ENCODE data around the gene ARHGAP33. TPM values are rescaled to one million over a fixed set of nuclear protein-coding genes. Genes with fewer than 3 reads are reported as not detected.

Gene ARHGAP33
- total RNA-seq, 1 donor from 2014 or later = under 0.01 TPM

DNA sequence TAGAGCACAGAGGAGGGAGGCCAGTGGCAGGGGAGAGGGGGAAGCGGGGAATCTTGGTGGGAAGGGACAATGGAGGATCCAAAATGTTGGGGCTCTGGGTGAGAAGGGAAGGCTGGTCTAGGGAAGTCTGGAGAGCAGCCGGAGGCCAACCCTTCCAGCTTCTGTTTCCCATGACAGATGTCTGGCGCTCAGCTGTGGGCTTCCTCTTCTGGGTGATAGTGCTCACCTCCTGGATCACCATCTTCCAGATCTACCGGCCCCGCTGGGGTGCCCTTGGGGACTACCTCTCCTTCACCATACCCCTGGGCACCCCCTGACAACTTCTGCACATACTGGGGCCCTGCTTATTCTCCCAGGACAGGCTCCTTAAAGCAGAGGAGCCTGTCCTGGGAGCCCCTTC lies 28.8 kb upstream of the ARHGAP33 start:
- FAIRE-seq (no peak), DNase-seq (ENCODE audit: low read depth) (no peak)
- H3K36me3 ChIP-seq (ENCODE audit: control insufficient read depth, insufficient read depth, low read length) = peaks cover 4% of the 10 kb centered on the region
- no peak for TF ChIP-seq CTCF (IDR thresholded peaks at IDR 0.05; ENCODE audit: insufficient read depth, low read length, severe bottlenecking)
- H3K4me3 ChIP-seq (ENCODE audit: low read depth, low read length) = no peak overlapping the region
- H3K27me3 ChIP-seq (ENCODE audit: control insufficient read depth, insufficient read depth, low read length) = no peaks in the 10 kb centered on the region

GRCh38 chr19:35748106-35749020 lies 27.0 kb upstream of the ARHGAP33 start, which contains the start of gene LIN37:
LIN37 (plus strand) TSS chr19:35748576; CDS start chr19:35748725, 149 bp downstream.
- Histone ChIP-seq H3K36me3 (ENCODE audit: control insufficient read depth, insufficient read depth, low read length) (peaks cover 11% of the 10 kb centered on the region), H3K27me3 (ENCODE audit: control insufficient read depth, insufficient read depth, low read length) (no peaks in the 10 kb centered on the region), H3K4me3 (ENCODE audit: low read depth, low read length) (peak within 1 kb of the TSS; percentile 82)
- no peak for TF ChIP-seq CTCF (IDR thresholded peaks at IDR 0.05; ENCODE audit: insufficient read depth, low read length, severe bottlenecking)
- FAIRE-seq (peak; percentile 23), DNase-seq (ENCODE audit: low read depth) (peak; percentile 99)

DNA sequence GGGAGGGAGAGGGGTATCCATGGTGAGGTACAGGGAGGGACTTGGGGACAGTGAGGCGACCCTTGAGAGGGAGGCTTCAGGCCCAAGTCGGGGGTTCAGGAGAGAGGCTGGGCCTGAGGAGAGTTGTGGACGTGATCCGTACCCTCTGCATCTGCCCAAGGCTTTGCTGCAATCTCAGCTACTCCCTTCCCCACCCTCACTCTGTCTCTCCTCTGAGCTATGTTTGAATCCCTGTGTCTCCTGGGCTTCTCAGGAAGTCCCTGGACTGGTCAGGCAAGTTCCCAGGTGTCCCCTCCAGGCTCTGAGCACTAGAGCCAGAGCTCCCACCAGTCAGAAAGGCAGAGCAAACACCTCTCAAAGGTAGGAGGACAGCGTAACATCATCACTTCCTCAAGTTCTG lies 25.2 kb upstream of the ARHGAP33 start:
- FAIRE-seq (no peak), DNase-seq (ENCODE audit: low read depth) (no peak)
- peaks cover 18% of the 10 kb centered on the region for H3K36me3 ChIP-seq (ENCODE audit: control insufficient read depth, insufficient read depth, low read length)
- no peaks in the 10 kb centered on the region for H3K27me3 ChIP-seq (ENCODE audit: control insufficient read depth, insufficient read depth, low read length)
- no peak overlapping the region for H3K4me3 ChIP-seq (ENCODE audit: low read depth, low read length)
- TF ChIP-seq CTCF (IDR thresholded peaks at IDR 0.05; ENCODE audit: insufficient read depth, low read length, severe bottlenecking) = no peak

DNA sequence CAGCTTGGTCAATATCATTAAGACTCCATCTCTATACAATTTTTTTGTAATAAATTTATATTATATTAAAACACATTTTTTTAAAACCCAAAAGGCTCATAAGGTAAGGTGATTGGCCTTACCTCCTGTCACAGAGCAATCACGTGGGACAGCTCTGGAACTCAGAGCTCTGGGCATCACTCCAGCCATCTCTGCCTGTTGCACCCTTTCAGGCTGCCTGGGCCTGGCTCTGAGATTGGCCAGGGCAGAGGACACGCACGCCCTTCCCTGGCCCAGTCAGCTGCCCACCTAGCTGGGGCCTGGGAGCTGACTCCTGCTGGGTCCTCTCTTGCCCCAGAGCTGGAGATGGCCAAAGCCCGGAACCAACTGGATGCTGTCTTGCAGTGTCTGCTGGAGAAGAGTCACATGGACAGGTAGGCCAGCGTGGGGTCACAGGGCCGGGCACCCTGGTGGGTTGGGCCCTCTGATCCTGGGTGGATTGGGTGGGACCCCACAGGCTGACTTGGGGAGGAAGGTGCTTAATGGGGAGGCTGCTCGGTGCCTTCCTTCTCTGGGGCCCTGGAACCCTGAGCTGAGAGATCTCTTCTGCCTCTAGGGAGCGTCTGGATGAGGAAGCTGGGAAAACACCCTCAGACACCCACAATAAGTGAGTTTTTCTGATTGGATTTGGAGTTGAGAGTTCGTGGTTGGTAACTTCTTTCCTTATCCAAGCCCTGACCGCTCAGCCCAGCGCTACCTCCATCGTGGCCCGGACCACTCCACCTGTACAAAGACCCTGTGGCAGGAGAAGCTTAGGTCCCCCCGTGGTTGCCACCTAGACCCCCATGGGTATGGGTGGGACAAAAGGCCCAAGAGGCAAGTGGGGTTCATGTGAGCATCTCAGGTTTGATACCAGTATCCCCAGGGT lies 23.3 kb upstream of the ARHGAP33 start:
- peaks cover 18% of the 10 kb centered on the region for H3K36me3 ChIP-seq (ENCODE audit: control insufficient read depth, insufficient read depth, low read length)
- no peaks in the 10 kb centered on the region for H3K27me3 ChIP-seq (ENCODE audit: control insufficient read depth, insufficient read depth, low read length)
- TF ChIP-seq CTCF (IDR thresholded peaks at IDR 0.05; ENCODE audit: insufficient read depth, low read length, severe bottlenecking) = no peak
- FAIRE-seq (no peak), DNase-seq (ENCODE audit: low read depth) (no peak)
- no peak overlapping the region for H3K4me3 ChIP-seq (ENCODE audit: low read depth, low read length)

- no peak for TF ChIP-seq CTCF (IDR thresholded peaks at IDR 0.05; ENCODE audit: insufficient read depth, low read length, severe bottlenecking)
- H3K27me3 ChIP-seq (ENCODE audit: control insufficient read depth, insufficient read depth, low read length) = no peaks in the 10 kb centered on the region
- DNase-seq (ENCODE audit: low read depth) (no peak), FAIRE-seq (no peak)
- no peak overlapping the region for H3K4me3 ChIP-seq (ENCODE audit: low read depth, low read length)
- peaks cover 18% of the 10 kb centered on the region for H3K36me3 ChIP-seq (ENCODE audit: control insufficient read depth, insufficient read depth, low read length)
These were observed 22.5 kb upstream of the ARHGAP33 start for GRCh38 chr19:35752746-35753350.

All from bronchial epithelial cell (primary cell).